H7 (cell line): ENCODE measurements around the gene CYRIA. TPM values are rescaled to one million over a fixed set of nuclear protein-coding genes. Genes with fewer than 3 reads are reported as not detected.
A peak's percentile ranks its signal among the peaks of the same experiment; 100 is the strongest.

ENCODE experiments used
- DNase-seq: peaks from one replicate; pipeline ENCODE4 v3.0.0; 2012
- H3K27me3 ChIP-seq: 2 replicates; pipeline ENCODE4 v1.6.0; 2011; ENCODE audit warnings: mild to moderate bottlenecking, low read length; ENCODE audit not compliant: control insufficient read depth, insufficient read depth
- H3K36me3 ChIP-seq: replicated peaks from 2 replicates; pipeline ENCODE4 v1.5.1; 2011; ENCODE audit warnings: low read length; ENCODE audit not compliant: control insufficient read depth, insufficient read depth
- H3K4me3 ChIP-seq: 2 replicates; pipeline ENCODE4 v1.5.1; 2011; ENCODE audit warnings: low read depth, mild to moderate bottlenecking, control low read depth, low read length, moderate library complexity; ENCODE audit not compliant: insufficient read depth
- total RNA-seq: library from RNA; depleted of rRNA; stranded (reverse); fragments of >200 nt; shearing (Covaris generic); gene quantifications from 2 replicates; pipeline ENCODE4 v1.2.3, GENCODE V29; 2014

The CYRIA gene
- total RNA-seq, 1 experiment from 2014 or later: 1.5 TPM

DNA sequence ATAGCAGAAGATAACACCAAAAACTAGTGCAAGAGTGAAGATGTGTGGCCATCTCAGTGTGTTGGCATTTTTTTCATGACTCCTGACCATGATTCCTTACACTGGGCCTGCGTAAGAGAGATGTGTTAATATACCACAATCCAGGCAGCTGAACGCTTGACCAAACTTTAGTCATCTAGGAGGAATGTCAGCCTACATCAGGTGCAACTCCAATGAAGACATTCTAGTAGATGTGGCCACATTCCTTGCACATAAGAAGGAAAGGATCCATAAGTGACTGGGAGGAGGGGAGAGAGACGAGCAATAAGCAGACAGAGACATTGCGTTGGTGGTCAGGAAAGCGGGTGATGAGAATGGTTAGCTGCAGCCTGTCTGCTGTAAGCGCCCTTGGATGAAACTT, 42.6 kb downstream of the CYRIA start:
- no peak for DNase-seq
- H3K36me3 ChIP-seq: no peaks in the 10 kb centered on the region
- H3K27me3 ChIP-seq: no peaks in the 10 kb centered on the region
- no peak overlapping the region for H3K4me3 ChIP-seq

GRCh38 chr2:16622399-16622968, 43.1 kb downstream of the CYRIA start:
- Histone ChIP-seq H3K36me3 (no peaks in the 10 kb centered on the region), H3K27me3 (no peaks in the 10 kb centered on the region), H3K4me3 (no peak overlapping the region)
- DNase-seq: no peak

DNA sequence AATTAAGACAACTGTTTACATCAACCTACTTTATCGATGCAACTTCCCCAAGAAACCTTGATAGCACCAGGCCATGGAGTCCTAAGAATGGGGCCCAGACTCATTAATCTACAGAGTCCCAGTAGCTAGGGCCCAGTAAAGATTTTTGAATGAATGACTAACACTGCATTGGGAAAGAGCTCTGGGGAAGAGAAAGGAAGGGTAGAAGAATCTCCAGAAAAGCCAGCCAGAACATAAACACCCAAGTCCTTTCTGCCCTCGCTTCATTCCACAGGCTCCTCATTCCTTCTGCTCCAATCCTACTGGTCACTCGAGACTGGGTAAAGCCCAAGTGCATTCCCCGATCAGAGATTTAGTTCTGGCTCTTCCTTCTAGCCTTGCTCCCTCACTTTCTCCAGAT, 44.3 kb downstream of the CYRIA start:
- no peak for DNase-seq
- Histone ChIP-seq H3K4me3 (no peak overlapping the region), H3K27me3 (no peaks in the 10 kb centered on the region), H3K36me3 (no peaks in the 10 kb centered on the region)

DNA sequence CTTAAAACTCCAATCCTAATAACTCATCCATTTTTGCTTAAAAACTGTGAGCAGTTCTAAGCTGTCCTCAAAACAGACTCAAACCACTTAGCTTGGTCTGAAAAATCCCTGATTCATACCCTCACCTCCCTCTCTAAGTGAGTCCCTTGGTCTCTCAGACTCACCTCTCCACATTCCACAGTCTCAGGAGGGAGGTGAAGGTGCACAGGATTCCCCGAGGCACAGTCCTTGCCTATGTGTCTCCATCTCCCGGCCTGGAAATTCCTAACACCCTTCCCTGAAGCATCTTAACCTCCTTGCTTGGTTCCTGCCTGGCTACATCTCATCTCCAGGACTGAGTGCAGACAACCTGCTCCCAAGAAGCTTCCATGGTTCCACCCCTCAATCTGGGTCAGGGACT, 45.0 kb downstream of the CYRIA start:
- no peak for DNase-seq
- no peaks in the 10 kb centered on the region for H3K27me3 ChIP-seq
- H3K36me3 ChIP-seq: no peaks in the 10 kb centered on the region
- H3K4me3 ChIP-seq: no peak overlapping the region

DNA sequence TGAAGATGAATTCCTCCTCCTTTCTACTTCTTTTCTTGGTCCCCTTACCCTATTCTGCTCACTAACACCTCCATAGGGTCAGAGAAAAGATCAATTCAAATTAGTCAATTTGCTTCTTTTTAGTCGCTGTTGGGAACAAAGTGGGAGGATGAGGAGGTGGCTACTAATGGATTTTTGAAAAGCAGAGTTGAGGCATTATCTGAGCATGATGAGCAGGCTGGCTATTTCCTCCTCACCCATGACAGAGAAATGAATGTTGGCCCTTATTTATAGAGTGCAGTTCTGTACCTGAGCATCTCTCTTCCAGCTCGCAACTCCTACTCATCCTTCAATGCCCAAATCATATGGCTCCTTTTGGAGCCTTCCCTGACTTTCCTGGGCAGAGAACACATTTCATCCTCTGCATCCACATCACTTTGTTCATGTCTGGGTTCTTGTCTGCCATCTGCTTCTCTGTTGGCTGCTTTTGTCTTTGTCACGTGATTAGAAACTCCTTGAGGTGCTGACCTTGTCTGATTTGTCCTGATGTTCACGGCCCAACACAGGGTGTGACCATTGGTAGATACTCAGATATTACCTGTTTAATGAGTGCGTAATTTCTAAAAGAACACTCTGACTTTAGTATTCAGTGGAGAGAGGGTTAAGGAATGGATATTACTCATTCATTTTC, 45.9 kb downstream of the CYRIA start:
- Histone ChIP-seq H3K4me3 (no peak overlapping the region), H3K27me3 (no peaks in the 10 kb centered on the region), H3K36me3 (no peaks in the 10 kb centered on the region)
- DNase-seq: no peak

DNA sequence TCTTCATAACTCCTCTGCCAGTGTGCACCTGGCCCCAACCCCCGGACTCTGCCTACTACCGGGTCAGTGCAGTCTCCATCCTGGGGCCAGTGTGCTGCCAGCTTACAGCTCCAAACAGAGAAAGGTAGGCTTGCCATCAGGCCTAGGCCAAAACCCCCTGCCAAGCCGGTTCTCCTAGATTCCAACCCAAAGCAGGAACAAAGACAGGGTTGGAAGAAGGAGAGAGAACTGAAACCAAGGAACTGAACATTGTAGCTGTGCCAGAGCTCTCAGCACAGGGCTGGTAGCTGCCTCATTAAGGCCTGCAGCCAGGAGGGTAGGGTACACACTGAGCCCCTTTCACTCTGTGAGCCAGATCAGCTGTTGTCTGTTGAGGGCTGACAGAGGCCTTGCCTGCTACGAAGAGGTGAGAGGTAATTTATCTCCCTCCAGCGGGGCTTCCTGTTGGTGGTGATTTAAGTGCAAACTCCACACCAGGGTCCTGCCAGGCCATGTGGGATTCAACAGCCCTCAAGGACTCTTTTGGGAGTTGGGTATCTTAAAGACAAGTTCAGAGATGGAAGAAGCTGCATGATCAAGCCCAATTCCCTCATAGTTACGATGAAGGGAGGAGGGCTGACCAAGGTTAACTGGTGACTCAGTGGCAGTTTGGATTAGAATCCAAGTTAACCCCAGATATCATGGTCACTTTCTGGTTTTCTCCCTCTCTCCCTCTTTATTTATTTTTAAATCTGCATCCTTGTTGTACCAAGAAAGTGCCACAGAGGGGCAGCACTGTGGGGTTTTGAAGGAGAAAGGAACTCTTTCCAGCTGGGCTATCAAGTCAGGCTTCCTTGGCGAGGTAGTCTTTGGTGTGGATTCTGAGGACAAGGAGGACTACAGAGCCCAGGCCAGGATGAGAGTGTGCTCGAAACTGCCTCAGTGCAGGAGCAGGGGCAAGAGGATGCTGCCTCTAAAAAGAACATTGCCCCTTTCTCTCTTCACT, 48.1 kb downstream of the CYRIA start:
- Histone ChIP-seq H3K4me3 (no peak overlapping the region), H3K36me3 (no peaks in the 10 kb centered on the region), H3K27me3 (no peaks in the 10 kb centered on the region)
- peak; percentile 70 for DNase-seq
